Stimulated activated CD4-positive, alpha-beta T cell treated with anti-CD3 and anti-CD28 coated beads, Interleukin-2, amount 100 ng/mL, for 4 hours (primary cell): Measurements from ENCODE around the gene TOR1A.
A peak's percentile ranks its signal among the peaks of the same experiment; 100 is the strongest.

Source experiments
- DNase-seq: peaks from one replicate; pipeline ENCODE4 v3.0.0-alpha.2; 2020; ENCODE audit warnings: low read depth

The TOR1A gene

GRCh38 chr9:129823935-129824601, at the start of gene TOR1A:
Gene TOR1A, minus strand, starts transcription at chr9:129824136. Its CDS starts 51 bp downstream, at chr9:129824085.
- peak; percentile 89 for DNase-seq

GRCh38 chr9:129871046-129871445, 47.1 kb upstream of the TOR1A start:
- DNase-seq: no peak

- no peak for DNase-seq
These were observed 45.9 kb upstream of the TOR1A start for GRCh38 chr9:129869585-129870501.

GRCh38 chr9:129868872-129869486, 45.0 kb upstream of the TOR1A start:
- peak; percentile 87 for DNase-seq

- DNase-seq: no peak
These were observed 44.3 kb upstream of the TOR1A start for GRCh38 chr9:129868023-129868871.

- DNase-seq: no peak
These were observed 43.4 kb upstream of the TOR1A start for GRCh38 chr9:129867136-129868022.

- DNase-seq: no peak
These were observed 42.6 kb upstream of the TOR1A start for GRCh38 chr9:129866394-129867135.

- DNase-seq: no peak
These were observed 41.9 kb upstream of the TOR1A start for GRCh38 chr9:129865668-129866320.

GRCh38 chr9:129864991-129865647, 41.2 kb upstream of the TOR1A start:
- DNase-seq: no peak

GRCh38 chr9:129863059-129863690, 39.2 kb upstream of the TOR1A start:
- DNase-seq: no peak

- no peak for DNase-seq
These were observed 37.5 kb upstream of the TOR1A start for GRCh38 chr9:129861447-129861827.

GRCh38 chr9:129860653-129861446, 36.9 kb upstream of the TOR1A start:
- no peak for DNase-seq

GRCh38 chr9:129858167-129858962, 34.4 kb upstream of the TOR1A start:
- no peak for DNase-seq

GRCh38 chr9:129857207-129857606, 33.3 kb upstream of the TOR1A start:
- no peak for DNase-seq

GRCh38 chr9:129854588-129855110, 30.7 kb upstream of the TOR1A start:
- DNase-seq: no peak

GRCh38 chr9:129853614-129854013, 29.7 kb upstream of the TOR1A start:
- no peak for DNase-seq

- no peak for DNase-seq
These were observed 28.6 kb upstream of the TOR1A start for GRCh38 chr9:129852579-129852978.
